GM19438 (cell line): Measurements from ENCODE around the gene APOBEC4.

Experiments used
- ATAC-seq: cut with Tn5 transposase; IDR thresholded peaks from one replicate; pipeline ENCODE4 v1.9.1; 2021; ENCODE audit warnings: low read depth; ENCODE audit not compliant: unreplicated experiment

Gene APOBEC4

GRCh38 chr1:183675883-183676585 is 22.9 kb upstream of the APOBEC4 start:
- ATAC-seq = no peak

- no peak for ATAC-seq
These were observed 22.3 kb upstream of the APOBEC4 start for GRCh38 chr1:183675381-183675780.

GRCh38 chr1:183674886-183675285 is 21.8 kb upstream of the APOBEC4 start:
- no peak for ATAC-seq

- no peak for ATAC-seq
These were observed 21.2 kb upstream of the APOBEC4 start for GRCh38 chr1:183674339-183674738.

GRCh38 chr1:183673605-183674323 is 20.6 kb upstream of the APOBEC4 start:
- ATAC-seq = no peak

- ATAC-seq = no peak
These were observed 17.1 kb upstream of the APOBEC4 start for GRCh38 chr1:183670169-183670568.

GRCh38 chr1:183656355-183656754 is 3.2 kb upstream of the APOBEC4 start:
- no peak for ATAC-seq

GRCh38 chr1:183655562-183656075 is 2.5 kb upstream of the APOBEC4 start:
- ATAC-seq = peak; percentile 76

GRCh38 chr1:183654706-183655105 is 1.6 kb upstream of the APOBEC4 start:
- no peak for ATAC-seq

GRCh38 chr1:183653876-183654451 is 848 bp upstream of the APOBEC4 start:
- no peak for ATAC-seq

- ATAC-seq = no peak
These were observed 312 bp upstream of the APOBEC4 start for GRCh38 chr1:183653462-183653794.

- ATAC-seq = no peak
These were observed 1.0 kb downstream of the APOBEC4 start for GRCh38 chr1:183652107-183652506.

GRCh38 chr1:183651612-183652011 is 1.5 kb downstream of the APOBEC4 start:
- no peak for ATAC-seq

- no peak for ATAC-seq
These were observed 5.1 kb downstream of the APOBEC4 start for GRCh38 chr1:183648042-183648441.

GRCh38 chr1:183646776-183647175 is 6.3 kb downstream of the APOBEC4 start:
- no peak for ATAC-seq

GRCh38 chr1:183645531-183645930 is 7.6 kb downstream of the APOBEC4 start:
- ATAC-seq = no peak

- no peak for ATAC-seq
These were observed 10.9 kb downstream of the APOBEC4 start for GRCh38 chr1:183642166-183642565.

GRCh38 chr1:183640193-183640592 is 12.9 kb downstream of the APOBEC4 start:
- ATAC-seq = no peak

- ATAC-seq = no peak
These were observed 14.3 kb downstream of the APOBEC4 start for GRCh38 chr1:183638649-183639387.

- ATAC-seq = no peak
These were observed 16.3 kb downstream of the APOBEC4 start for GRCh38 chr1:183636783-183637182.

- ATAC-seq = peak; percentile 0
These were observed 16.8 kb downstream of the APOBEC4 start for GRCh38 chr1:183636334-183636682.
